SHP77 (cell line): Measurements from ENCODE around the gene SH3PXD2A.
A peak's percentile ranks its signal among the peaks of the same experiment; 100 is the strongest.
"Not testable (repeated sequence)": the region's sequence is repeated elsewhere in the genome, so short reads cannot be mapped to it uniquely, and the experiment has no call there.

Source experiments
- DNase-seq, 2 experiments: peaks; one replicate each; lab custom pipeline; 2025; lab: John Stamatoyannopoulos, UW

The SH3PXD2A gene

GRCh38 chr10:103620891-103621782 lies 234.2 kb downstream of the SH3PXD2A start:
- DNase-seq: no peak

DNA sequence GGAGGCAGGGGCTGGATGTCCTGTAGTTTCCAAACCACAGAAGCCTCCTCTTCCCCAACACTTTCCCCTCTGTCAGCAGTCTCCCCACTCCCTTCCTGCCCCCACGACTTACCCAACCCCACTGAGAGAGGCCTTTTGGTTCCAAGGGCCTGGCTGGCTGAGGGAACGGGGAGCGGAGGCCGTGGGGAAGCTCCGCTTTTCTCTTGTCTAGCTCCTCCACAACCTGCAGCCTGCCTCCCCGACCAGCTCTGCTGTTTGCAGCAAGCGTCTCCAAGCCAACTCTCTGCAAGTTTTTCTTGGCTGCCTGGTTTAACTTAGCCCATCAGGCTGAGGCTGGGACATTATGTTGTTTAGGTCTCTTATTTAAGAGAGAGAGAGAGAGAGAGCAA lies 235.0 kb downstream of the SH3PXD2A start:
- DNase-seq: no peak

DNA sequence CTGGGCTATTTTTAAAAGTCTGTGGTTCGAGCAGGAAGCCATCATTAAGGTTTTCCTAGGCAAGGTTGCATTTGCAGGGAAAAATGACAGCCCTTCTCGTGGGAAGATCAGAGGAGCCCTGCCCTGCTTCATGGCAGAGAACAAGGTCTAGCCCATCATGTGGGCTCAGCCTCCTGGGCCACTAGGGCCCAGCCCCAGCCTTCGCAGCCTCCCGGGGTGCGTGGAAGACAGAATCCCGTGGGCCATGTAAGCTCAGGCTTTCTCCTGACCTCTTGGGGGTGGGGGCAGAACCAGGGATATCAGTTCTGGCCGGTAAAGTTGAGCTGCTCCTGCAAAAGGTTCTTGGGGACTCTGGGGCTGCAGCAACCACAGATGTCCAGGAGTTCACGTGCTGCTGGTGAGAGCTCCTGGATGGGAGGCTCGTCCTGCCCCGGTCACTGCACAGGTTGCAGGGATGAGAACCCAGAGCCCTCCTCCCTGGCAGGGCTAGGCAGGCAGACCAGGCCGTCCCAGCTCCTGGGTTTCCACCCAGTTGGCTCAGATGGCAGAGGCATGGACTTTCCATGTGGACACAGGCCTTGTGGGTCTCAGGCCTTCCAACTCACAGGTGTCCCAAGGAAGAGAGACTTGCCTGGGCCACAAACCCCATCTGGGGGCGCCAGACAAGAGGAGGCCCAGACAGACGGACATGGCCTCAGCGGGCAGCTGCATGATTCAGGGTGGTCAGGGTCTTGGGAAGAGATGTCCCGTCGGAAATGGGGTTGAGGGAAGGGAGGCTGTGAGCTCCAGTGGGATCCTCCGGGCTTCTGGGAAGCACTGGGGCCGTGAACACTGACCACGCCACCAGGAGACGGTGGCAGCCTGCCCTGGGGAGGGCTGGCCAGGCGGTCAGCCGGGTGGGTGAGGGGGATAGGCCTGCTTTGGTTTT lies 235.7 kb downstream of the SH3PXD2A start:
- no peak for DNase-seq

- no peak for DNase-seq
Measured at GRCh38 chr10:103618575-103619423, 236.6 kb downstream of the SH3PXD2A start.

DNA sequence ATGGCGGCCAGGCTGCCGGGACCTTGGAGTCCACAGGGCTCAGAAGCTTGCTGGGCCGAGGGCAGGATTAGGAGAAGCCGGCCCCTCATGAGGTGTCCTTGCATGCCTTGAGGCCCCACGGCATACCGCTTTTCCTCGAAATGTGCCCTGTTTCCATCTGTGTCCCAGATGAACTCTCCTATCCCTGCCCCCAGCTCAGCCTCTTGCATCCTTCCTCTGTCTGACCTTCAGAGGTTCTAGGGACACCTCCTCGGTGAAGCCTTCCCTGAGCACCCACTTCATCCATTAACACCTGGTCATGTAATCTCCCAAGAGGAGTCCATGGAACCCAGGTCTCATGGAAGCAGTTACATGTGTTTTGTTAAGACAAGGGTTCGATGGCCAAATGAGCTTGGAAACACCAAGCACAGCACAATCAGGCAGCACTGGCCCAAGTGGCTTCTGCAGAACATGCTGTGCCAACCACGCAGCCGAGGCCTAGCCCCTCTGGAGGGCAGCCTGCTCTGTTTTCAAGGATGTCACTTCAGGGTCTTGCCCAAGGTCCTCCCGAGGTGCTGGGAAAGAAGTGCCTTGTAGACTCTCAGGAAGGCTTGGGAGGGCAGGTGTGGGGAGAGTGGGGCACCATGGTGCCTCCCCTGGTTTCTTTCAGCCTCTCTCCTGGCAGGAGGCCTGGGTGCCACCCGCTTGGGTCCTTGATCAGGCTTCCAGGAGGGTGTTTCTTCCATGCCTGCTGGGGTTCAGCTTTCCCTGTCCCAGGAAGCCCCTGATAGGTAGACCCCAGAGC lies 237.6 kb downstream of the SH3PXD2A start:
- DNase-seq: no peak

GRCh38 chr10:103616705-103617601 lies 238.4 kb downstream of the SH3PXD2A start:
- DNase-seq: no peak

DNA sequence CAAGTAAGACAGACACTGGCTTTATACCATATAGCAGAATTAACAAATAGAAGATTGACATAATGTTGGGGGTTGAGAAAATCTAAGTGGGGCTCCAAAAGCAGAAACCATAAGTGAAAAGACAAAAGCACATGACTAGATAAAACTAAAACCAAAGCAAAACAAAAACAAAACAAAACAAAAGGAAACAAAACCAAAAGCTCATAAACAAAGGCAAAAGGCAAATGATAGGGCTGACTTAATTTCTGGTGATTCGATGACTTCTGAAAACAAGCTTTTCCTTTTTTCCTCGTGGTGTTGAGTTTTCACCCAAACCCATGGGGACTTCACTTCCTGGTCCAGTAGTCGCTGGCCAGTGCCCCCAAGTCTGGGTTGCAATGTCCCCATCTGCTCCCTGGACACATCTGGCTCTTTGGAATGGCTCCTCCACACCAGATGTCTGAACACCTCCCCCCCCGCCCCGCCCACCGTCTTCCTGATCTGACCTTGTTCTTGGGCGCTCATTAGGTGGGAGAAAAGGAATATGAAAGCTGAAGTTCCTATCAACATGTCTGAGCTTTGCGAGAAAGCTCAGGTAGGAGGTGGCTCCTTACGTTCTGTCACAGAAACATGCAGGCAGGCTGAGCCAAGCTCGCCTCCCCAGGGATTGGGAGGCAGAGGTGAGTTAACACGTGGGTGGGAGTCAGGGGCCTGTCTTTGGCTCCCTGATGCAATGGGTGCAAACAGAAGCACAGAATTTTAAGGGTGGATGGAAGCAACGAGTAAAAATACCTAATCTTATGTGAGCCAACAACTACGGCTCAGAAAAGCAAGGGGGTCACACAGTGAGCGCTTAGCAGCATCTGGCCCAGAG lies 240.8 kb downstream of the SH3PXD2A start:
- DNase-seq: no peak

GRCh38 chr10:103613616-103614015 lies 241.8 kb downstream of the SH3PXD2A start:
- no peak for DNase-seq

- no peak for DNase-seq
Measured at GRCh38 chr10:103612462-103613365, 242.7 kb downstream of the SH3PXD2A start.

DNA sequence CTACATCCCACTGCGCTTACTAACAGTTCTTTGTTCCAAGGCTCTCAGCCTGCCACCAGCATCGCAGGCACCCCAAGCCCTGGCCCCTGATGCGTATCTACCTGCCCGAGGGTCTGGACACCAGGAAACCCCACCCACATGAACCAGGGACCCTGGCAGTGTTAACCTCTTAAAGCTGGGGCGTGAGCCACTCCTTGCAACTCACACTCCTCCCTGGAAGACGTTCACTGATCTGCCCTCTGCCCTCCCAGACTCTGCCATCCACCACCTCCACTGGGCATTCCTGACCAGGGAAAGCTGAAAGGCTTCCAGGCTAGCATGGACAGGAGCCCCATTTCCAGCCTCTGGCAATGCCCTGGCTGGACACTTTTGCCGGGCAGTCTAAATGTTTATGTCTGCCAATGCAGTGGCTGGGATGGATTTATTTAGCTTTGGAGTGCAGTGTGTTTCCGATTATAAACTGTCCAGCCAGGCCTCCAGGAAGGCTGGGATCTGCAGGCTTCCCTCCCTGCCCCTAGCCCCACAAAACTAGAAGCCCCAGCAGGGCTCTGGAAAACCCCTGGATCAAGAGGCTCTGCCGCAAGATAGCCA lies 244.4 kb downstream of the SH3PXD2A start:
- DNase-seq: no peak

GRCh38 chr10:103610083-103610472 lies 245.3 kb downstream of the SH3PXD2A start:
- no peak for DNase-seq

DNA sequence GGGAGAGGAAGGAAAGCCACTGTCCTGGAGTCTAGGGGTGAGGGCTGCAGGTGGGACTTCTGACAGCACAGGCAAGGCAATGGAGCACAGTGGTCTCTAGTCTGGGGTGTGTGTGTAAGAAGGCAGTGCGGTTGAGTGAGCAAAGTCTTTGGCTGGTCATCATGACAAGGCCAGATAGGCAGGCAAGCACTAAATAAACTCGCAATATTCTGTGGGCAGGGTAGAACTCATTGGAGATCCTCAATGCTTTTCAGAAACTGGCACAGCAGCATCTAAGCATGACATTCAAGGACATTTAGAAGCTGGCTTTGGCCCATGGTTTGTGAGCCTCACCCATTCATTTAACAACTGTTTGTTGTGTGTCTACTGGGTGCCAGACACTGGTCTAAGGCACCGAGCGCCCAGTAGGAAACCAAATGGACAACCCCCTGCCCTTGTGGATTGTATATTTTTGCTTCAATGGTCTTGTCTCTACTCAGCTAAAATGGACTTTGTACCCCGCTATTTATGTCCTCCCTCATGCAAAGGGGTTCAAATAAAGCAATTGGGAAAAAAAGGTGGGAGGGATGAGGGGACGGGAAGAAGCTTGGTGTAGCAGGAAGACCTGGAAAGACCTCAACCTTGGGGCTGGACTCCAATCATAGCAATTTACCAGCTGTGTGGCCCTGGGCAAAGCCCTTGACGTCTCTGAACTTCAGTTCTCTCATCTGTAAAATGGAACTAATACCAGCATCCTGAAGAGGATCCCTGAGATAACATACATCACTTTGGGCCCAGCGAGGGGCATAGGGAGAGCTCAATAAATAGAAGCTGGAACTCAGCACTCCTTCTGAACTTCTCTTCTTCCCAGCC lies 245.9 kb downstream of the SH3PXD2A start:
- no peak for DNase-seq

DNA sequence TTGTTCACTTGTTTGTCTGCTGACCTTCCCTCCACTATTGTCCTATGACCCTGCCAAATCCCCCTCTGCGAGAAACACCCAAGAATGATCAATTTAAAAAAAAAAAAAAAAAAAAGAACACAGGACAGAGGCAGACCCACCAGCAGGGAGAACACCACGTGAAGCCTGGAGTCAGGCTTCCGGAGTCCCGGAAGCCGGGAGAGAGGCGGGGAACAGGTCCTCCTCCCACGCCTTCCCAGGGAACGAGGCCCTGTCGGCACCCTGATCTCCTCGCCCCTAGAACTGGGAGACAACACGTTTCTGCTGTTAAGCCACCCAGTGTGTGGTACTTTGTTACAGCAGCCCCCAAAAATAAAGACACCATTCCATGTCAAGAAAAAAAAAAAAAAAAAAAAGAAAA lies 247.3 kb downstream of the SH3PXD2A start:
- not testable (repeated sequence) for DNase-seq

DNA sequence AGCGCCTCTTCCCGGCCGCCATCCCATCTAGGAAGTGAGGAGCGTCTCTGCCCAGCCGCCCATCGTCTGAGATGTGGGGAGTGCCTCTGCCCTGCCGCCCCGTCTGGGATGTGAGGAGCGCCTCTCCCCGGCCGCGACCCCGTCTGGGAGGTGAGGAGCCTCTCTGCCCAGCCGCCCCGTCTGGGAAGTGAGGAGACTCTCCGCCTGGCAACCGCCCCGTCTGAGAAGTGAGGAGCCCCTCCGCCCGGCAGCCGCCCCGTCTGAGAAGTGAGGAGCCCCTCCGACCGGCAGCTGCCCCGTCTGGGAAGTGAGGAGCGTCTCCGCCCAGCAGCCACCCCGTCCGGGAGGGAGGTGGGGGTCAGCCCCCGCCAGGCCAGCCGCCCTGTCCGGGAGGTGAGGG lies 248.3 kb downstream of the SH3PXD2A start:
- DNase-seq: not testable (repeated sequence)

GRCh38 chr10:103606097-103606438 lies 249.3 kb downstream of the SH3PXD2A start:
- DNase-seq: not testable (repeated sequence)

GRCh38 chr10:103605359-103606096 lies 249.8 kb downstream of the SH3PXD2A start:
- DNase-seq: peak in 1 of 2 experiments; percentile 7
